Astrocyte of the hippocampus (primary cell): ENCODE results near the gene TEX10.
A peak's percentile ranks its signal among the peaks of the same experiment; 100 is the strongest.

ENCODE experiments used
- DNase-seq: peaks from one replicate; pipeline ENCODE4 v3.0.0; 2011; ENCODE audit warnings: low read depth, low spot score

The TEX10 gene

DNA sequence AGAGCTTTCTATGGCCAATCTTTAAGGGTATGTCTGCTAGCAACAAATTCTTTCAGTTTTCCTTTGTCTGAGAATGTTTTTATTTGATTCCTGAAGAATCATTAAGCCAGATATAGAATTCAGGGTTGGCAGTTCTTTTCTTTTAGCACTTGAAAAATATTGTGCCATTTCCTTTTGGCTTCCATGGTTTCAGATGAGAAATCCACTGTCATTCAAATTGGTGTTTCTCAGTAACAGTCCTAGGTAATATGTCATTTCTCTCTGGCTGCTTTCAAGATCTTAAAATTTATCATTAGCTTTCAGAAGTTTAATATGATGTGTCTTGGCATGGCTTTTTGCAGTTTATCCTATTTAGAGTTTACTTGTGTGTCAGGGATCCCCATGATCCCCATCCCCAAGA lies 67.7 kb downstream of the TEX10 start:
- no peak for DNase-seq

DNA sequence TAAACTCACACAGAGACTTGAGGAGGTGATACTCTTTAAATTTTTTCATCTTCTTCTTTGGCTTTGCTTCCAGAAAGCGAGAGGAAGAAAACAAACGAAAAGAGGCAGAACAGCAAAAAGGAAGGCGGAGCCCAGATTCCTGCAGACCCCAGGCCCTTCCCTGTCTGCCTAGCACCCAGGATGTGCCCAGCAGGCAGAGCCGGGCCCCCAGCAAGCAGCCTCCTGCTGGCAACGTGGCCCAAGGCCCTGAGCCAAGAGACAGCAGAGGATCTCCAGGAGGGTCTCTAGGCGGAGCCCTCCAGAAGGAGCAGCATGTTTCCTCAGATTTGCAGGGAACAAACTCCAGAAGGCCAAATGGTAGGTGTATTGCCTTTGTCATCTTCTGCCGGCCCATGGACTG lies 68.5 kb downstream of the TEX10 start:
- no peak for DNase-seq

DNA sequence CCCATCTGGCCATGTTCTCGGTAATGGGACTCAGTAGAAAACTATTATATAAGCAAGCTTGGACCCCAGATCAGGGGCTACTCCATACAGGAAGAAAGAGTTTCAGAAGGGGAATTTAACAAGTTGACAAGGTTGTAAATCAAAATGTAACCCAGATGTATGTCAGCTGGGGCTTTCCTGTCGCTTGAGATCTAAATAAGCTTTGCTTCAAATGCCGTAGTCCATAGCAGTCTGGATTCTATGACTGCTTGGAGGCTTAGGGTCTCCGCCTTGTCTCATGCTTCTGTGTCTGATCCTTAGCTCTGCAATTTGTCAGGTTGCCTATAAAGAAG lies 70.4 kb downstream of the TEX10 start:
- no peak for DNase-seq

DNA sequence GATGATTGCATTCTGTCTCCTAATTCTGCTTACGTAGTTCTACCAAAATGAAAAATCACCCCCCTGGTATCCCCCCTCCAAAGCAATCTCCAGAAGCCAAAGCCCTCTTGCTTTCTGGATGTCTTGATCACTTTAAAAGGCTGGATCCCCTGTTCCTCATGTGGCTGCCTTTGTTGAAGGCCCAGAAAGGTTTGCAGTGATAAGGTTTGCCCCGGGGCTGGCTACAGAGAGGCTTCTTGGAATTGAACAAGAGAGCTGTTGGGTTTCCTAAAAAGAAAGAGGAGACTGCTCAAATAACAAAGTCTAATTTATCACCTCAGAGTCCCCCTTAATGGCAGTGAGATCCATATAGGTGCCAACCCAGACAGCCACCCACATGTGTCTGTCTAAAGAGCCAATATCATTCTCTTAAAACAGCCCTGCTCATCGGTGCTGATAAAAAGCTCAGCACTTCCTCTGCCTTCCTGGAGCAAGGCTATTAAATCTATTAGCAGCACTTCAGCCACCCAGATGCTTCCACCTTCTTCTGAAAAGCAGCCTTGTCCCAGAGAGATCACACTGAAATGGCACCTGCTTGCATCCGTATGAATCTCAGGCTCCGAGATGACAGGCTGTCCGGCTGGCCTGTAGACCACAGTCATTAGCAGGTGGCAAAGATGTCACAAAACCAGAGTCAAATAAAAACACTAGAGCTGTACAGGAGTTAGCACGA lies 70.9 kb downstream of the TEX10 start:
- DNase-seq: no peak

DNA sequence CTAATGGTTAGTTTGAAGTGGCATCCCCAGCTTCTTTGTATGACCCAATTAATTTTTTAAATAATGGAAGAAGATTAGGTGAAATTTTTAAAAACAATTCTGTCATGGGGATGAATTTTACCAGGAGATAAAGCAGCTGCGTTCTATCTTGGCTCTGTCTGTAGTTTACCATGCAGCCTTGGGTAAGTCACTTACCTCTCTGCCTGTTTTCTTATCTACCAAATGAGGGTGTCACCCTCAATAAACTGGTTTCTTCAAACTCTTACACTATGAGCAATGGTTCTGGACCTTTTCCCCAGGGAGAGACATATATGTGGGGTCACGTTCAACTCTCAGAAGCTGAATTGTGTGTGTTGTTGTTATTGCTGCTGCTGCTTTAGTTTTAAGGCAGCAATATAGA lies 71.7 kb downstream of the TEX10 start:
- DNase-seq: no peak

DNA sequence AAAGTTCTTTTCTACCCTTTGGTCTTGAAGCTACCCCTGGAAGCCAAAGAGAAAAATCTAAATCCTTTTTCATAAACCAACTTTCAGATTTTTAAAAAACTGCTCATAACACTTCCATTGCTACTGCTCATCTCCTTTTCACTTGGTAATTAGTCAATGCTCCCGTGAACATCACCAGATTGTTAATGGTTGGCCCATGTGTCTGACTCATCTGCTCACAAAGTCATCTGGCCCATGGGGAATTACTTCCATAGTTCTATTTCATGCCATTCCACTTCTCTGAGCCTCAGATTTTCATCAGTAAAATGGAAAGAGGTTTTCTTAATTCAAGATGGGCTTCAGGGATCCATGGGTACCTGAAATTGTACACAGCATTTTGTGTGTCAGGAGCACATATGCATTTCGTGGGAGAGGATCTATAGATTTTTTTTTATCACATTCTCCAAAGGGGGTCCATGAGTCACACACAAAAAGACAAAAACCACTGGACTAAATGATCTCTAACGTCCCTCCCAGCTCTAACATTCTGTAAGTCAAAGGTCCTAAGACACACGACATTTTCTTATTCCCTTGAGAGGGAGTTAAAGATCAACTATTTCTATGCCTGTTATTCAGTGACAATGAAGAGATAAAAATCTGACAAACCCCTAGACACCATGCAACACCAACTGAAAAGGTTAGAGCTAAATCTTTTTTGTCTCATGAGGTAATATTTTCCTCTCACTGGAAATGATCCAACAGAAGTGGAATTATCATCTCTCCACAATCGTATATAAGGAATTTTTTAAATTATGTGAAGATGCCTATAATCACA lies 75.4 kb downstream of the TEX10 start:
- peak; percentile 23 for DNase-seq

DNA sequence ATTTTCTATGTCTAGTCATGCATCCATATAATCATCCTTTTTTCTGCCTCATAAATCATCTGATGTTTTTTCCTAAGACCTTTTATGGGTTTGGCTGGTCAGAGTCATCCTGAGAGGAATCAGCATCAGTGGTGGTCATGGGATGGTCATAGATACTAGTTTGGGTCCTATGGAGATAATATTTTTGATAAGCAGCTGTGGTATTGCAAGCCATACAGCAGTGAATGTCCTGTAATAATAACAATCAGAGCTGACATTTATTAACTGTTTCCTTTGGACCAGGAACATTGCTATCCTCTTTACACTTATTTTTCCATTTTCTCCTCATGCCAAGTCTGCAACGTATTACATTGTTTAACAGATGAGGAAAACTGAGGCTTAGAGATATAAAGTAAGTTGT lies 83.1 kb downstream of the TEX10 start:
- DNase-seq: no peak

DNA sequence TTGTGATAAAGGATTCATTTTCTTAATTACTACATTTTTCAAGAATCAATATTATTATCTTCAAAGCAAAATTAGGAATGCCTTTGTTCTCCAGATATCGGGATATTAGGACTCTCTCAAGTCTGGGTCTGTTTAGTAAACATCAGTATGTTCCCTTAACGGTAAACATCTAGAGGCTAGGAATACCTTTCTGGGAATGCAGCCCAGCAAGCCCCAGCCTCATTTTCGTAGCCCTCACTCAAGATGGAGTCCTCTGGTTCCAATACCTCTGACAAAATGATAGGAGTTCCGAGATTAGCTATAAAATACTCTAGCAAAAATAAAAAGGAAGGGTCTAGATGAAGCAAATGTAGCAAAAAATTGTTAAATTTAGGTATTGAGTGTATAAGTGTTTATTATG lies 84.5 kb downstream of the TEX10 start:
- DNase-seq: no peak

DNA sequence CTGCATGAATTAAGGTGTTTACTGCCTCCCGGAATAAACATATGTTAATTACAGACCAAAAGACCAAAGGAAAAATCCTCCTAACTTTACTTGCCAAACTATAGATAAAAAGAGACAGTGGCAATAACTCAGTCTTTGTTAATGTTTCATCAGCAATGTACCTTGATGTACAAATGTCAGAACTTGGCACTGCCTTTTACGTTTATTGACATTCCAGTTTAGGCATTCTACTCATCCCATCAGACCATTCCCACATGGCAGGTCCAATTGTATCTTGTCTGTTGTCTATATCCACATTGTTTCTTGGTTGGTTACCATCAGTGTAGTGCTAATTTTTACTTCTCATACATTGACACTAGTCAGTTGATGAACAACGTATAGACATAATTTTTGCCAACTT lies 85.5 kb downstream of the TEX10 start:
- no peak for DNase-seq
